Right lobe of liver (tissue), 4 donors: ENCODE data around the gene TNFRSF4.

ENCODE experiments used
- POLR2A ChIP-seq: fragments of 450-650 bp; IDR thresholded peaks from one replicate; pipeline ENCODE4 v1.6.1; 2017; ENCODE audit warnings: antibody characterized with exemption, mild to moderate bottlenecking
- TF ChIP-seq, protein P1 (sequence below), 4 donors: fragments of 200-600 bp in 3 of 4; fragments of 450-650 bp in 1 of 4; IDR thresholded peaks; one replicate each; pipeline versions ENCODE4 v1.5.1 to v1.8.0; 2016 to 2022; ENCODE audit warnings: antibody characterized with exemption in 4 of 4, mild to moderate bottlenecking in 2 of 4
- donor health status: DM: no; HTN: no; CAD: no.
- donor health status: DM: no; HTN: no; CAD: no.
- donor health status: DM: no; HTN: yes; CAD: no.

- TF ChIP-seq, protein P1, sequence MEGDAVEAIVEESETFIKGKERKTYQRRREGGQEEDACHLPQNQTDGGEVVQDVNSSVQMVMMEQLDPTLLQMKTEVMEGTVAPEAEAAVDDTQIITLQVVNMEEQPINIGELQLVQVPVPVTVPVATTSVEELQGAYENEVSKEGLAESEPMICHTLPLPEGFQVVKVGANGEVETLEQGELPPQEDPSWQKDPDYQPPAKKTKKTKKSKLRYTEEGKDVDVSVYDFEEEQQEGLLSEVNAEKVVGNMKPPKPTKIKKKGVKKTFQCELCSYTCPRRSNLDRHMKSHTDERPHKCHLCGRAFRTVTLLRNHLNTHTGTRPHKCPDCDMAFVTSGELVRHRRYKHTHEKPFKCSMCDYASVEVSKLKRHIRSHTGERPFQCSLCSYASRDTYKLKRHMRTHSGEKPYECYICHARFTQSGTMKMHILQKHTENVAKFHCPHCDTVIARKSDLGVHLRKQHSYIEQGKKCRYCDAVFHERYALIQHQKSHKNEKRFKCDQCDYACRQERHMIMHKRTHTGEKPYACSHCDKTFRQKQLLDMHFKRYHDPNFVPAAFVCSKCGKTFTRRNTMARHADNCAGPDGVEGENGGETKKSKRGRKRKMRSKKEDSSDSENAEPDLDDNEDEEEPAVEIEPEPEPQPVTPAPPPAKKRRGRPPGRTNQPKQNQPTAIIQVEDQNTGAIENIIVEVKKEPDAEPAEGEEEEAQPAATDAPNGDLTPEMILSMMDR (IDR thresholded peaks at IDR 0.05), result no peak
- no peak for TF ChIP-seq POLR2A
These were observed 43.5 kb downstream of the TNFRSF4 start for GRCh38 chr1:1170215-1171091.
